HG03025 (cell line): ENCODE results near the gene GALNTL6.
A peak's percentile ranks its signal among the peaks of the same experiment; 100 is the strongest.
"Not testable (repeated sequence)": the region's sequence is repeated elsewhere in the genome, so short reads cannot be mapped to it uniquely, and the experiment has no call there.

Experiments
- ATAC-seq: cut with Tn5 transposase; IDR thresholded peaks from one replicate; pipeline ENCODE4 v1.9.1; 2021; ENCODE audit warnings: mild to moderate bottlenecking, moderate library complexity; ENCODE audit not compliant: unreplicated experiment, low FRiP score

The GALNTL6 gene

DNA sequence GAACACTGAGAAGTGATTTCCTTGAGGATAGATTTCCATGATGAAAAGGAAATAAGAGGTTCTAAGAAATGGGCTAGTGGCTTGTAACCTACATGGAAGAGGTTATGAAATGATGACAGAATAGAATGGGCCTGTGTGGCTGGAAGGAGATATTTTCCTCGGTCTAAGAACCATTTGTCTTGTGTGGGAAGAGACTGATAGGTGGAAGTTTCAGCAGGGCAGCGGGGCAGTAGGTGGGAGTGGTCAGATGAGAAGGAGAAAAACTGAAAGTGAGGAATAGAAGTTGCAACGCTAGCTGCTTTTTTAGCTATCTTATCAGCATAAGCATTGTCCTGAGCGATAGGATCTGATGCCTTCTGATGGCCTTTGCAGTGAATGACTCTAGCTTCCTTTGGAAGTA, 1144.0 kb downstream of the GALNTL6 start:
- ATAC-seq, result no peak

DNA sequence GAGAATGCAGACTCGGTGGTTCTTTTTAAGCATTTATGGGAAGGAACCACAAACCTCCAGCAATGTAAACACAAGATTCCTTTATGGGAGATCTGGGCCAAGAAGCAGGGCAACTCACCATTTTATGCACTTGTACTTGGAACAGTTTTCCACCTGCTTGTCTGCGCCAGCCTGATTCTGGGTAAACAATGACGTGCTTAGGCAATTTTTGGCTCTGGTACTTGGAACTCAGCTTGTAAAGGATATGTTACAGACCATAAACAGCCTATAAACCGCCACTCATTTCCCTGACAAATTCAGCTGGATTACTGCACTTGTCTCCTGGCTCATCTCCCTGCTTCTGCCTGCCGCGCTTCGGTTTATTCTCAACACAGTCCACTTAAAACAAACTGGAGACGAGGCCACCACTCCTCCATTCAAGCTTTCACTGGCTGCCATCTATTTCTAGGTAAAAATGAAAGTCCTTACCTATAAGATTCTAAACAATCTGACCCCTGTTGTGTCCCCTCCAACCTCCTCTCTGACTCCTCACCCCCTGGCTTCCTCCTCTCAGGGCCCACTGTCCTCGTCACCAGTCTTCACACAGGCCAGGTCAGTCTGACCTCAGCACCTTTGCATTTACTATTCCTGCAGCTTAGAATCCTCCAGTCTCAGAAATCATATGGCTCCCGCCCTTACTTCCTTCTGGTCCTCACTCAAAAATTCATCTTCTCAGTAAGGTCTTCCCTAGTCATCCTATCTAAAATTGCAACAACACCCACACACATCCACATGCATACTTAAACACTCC, 1149.6 kb downstream of the GALNTL6 start:
- ATAC-seq, result no peak

DNA sequence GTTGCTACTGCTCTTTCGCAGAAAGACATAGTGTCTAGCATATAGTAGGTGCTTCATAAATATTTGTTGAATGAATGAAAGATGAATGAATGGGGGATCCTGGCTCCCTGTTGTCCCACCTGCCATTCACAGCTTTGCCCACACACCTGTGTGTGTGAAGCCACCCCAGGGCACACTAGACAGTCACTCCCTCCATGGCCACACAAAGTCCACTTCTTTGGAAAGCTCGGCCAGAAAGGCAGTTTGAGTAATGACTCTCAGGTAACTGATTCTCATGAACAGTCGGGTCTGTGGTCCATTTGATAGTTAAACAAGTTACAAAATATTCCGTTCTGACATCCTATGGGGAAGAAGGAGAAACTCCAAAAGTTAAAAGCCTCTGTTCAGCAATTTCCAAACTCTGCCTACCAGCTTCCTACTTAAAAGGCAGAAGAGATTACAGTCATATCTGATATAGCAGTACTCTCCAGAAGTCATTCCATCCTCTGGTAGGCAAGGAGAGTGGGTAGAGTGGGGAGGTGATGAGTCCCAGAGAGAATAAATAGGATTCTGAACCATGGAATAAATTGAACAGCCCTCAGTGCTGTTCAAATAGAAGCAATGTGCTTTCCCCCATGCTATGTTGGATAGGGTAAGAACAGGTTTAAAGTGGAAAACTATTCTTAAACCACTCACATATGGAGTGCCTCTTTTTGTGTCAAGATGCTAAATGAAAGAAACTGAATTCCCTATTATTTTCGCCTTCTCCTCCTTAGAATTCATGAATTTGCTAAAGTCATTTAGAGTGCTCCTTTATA, 1150.5 kb downstream of the GALNTL6 start:
- no peak for ATAC-seq

DNA sequence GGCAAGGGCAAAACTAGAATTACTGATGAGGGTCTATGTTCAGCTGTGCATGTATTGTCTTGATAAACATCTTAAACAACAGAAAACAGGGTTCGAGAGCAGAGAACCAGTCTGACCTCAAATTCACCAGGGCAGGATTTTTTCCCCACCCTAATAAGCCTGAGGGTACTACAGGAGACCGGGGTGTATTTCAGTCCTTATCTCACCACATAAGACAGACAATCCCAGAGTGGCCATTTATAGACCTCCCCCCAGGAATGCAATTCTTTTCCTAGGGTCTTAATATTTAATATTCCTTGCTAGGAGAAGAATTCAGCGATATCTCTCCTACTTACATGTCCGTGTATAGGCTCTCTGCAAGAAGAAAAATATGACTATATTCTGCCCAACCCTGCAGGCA, 1157.0 kb downstream of the GALNTL6 start:
- ATAC-seq, result not testable (repeated sequence)

DNA sequence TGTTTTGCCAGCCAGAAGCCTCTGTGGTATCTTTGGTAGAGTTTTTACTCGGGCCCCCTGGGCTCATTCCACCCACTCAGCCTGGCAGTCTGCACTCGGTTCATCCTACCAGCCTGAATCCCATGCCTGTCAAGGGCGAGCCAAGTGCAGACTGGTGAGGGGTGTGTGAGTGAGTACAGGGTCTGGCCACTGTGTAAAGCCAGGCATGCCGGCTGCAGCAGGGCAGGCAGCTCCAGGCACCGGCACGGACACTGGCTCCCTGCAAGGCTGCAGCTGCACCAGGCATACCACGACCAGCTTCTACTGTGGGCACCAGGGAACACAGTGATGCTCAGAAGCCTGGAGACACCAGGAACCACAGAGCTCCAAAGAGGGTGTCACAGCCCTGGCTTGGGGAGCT, 1161.4 kb downstream of the GALNTL6 start:
- no peak for ATAC-seq

DNA sequence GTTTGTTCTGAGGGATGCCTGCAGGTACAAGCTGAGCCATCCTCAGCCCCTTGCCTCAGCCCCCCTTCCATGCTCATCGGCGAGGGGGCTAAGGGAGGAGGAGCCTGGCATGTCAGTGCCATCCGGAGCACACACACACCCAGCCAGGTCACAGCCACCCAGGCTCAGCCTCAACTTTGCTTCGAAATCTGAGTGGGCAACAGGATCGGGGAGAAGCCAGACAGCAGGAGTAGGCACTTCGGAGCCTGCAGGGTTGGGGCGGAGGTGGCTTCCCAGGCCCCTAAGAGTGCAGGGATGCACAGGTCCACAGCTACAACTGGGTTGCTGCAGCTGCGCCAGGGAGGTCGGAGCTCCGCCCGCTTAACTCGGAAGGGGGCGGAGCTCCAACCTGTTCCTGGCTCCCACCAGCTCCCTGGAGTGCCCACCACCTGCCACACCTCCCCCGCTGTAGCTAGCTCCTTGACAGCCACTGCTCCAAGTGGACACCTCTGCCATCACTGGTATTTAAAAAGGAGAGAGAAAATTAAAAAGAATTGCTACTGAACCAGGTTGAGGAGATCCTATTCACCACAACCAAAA, 1162.5 kb downstream of the GALNTL6 start:
- ATAC-seq, result no peak

DNA sequence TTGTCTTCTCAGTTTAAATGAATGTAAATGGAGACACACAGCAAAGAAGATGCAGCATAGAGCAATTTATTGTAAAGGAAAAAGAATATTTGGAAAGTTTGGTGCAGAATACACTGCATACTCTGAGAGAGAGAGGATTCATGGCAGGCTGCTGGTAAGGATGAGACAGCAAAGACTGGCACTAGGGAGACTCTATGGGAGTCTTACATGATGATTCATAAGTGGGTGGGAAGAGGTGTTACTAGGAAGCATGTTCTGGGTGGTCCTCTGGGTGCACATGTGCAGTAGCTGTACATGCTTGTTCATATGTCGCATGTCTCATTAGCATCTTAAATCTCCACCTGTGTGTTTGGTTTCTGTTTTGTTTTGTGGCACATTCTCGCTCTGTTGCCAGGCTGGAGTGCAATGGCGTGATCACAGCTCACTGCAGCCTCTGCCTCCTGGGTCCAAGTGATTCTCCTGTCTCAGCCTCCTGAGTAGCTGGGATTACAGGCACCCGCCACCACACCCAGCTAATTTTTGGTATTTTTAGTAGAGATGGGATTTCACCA, 1164.4 kb downstream of the GALNTL6 start:
- not testable (repeated sequence) for ATAC-seq

DNA sequence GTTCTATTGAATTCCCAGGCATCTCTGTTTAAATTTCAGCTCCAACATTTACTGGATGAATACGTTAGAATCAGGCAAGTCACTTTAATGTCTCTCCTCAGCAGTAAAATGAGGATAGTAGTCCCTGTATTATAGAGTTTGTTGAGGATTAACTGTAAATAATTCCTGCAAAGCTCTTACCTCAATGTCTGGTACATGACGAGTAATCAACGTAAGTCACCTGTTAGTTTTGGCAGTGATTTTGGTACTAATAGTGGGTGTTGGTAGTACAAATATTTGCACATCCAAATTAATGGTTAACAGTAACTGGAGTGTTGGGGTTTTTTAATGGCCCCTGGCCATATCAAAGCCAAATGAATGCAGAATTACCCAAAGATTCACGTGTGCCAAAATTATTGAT, 1165.6 kb downstream of the GALNTL6 start:
- ATAC-seq, result no peak

DNA sequence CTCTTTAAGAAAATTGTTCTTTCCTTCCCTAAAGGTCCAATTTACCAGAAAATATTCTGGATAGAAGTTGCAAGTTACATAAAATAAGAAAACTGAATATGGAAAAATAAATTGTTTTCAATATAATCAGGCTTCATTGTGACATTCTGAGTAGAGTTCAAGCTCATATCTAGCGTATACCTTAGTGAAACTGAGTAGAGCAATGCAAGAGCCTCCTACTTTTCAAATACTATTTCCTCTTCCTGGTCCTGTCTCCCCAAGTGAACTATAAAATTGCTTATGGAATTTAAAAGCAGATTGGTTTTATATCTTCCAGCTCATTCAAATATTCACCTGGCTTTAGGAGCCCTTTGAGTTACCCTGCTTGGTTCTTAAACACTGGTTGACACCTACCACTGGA, 1166.1 kb downstream of the GALNTL6 start:
- no peak for ATAC-seq

DNA sequence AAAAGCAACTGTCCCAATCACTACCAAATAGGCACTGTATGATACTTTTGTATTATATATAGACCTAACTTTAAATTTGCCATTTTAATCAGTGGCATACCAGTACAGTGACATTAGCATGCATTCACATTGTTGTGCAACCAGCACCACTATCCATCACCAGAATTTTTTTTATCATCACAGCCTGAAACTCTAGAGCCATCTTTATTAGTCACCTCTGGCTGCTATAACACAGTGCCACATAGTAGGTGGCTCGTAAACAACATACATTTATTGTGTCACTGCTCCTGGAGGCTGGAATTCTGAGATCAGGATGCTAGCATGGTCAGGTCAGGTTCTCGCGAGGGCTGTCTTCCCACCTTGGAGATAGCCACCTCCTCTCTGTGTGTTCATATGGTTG, 1167.0 kb downstream of the GALNTL6 start:
- ATAC-seq, result no peak

DNA sequence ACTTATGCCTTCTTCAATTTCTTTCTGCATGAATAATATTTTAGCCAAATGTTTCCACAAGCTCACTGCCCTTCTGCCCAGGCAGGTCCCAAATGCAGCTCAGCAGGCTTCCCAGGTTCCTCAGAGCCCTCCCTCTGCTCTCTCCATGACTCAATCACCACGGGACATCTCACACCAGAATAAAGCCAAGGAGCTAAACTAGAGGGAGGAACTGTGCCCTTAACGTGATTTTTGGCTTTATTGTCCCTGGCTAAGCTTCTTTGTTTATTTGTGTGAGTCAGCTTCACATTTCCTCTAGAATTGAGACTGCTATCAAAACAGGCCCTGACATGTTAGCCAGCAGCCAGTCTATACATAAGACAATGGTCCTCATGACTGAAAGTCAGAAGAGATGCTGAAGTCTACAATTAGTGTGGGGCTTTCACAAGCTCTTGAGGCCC, 1169.0 kb downstream of the GALNTL6 start:
- ATAC-seq, result no peak

DNA sequence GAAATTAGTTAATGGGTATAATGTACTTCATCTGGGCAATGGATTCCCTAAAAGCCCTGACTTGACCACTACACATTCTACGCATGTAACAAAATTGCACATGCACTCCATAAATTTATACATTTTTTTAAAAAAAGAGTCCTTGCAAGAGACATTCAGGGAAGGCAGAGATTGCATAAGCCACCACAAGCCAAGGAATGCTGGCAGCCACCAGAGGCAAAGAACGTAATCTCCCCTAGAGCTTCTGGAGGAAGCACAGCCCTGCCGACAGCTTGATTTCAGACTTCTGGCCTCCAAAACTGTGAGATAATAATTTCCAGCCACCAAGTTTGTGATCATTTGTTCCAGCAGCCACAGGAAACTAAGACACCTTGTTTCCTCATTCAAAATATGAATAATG, 1169.8 kb downstream of the GALNTL6 start:
- no peak for ATAC-seq

DNA sequence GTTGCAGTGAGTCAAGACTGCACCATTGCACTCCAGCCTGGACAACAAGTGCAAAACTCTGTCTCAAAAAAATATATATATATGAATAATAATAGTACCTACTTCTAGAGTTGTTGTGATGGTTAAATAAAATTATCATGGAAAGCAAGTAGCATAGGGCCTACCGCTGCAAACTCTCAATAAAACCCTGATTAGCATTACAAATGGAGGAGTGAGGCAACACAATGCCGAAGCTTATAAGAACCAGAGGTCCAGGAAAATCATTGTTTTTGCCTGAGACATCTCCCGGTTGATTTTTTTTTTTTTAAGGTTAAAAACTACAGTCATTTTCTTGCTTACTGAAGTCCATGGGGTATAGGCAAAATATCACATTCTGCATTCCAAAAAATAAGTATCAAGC, 1170.4 kb downstream of the GALNTL6 start:
- no peak for ATAC-seq

DNA sequence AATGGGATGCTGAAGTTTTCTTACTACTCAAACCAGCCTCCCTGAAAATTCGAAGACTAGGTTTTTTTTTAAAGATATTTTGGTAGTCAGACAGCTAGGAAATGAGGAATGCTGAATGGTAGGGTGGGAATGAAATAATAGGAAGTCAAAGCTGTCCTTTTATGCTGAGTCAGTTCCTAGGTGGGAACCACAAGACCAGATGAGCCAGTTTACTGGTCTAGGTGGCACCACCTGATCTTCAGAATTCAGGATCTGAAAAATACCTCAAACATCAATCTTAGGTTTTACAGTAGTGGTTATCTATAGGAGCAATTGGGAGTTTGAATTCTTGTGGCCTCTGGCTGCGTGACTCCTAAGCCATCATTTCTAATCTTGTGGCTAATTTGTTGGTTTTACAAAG, 1172.3 kb downstream of the GALNTL6 start:
- no peak for ATAC-seq

DNA sequence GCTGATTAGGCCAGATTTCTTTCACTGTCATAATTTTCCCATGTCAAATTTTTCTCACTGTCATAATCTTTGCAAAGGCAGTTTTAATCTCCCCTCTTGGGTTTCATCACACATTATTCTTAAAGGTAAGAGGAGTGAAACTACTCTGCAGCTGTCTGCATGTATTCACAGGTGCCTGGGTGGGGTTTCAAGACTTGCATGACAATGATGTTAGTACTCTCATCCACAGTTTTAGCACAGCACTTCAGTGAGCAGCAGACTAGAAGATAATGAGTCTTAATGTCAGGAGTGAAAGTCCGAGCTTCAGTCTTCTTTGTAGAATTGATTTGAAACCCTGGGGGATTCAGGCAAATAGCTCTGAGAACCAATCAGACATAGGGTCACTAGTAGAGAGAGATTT, 1172.9 kb downstream of the GALNTL6 start:
- ATAC-seq, result peak; percentile 98

DNA sequence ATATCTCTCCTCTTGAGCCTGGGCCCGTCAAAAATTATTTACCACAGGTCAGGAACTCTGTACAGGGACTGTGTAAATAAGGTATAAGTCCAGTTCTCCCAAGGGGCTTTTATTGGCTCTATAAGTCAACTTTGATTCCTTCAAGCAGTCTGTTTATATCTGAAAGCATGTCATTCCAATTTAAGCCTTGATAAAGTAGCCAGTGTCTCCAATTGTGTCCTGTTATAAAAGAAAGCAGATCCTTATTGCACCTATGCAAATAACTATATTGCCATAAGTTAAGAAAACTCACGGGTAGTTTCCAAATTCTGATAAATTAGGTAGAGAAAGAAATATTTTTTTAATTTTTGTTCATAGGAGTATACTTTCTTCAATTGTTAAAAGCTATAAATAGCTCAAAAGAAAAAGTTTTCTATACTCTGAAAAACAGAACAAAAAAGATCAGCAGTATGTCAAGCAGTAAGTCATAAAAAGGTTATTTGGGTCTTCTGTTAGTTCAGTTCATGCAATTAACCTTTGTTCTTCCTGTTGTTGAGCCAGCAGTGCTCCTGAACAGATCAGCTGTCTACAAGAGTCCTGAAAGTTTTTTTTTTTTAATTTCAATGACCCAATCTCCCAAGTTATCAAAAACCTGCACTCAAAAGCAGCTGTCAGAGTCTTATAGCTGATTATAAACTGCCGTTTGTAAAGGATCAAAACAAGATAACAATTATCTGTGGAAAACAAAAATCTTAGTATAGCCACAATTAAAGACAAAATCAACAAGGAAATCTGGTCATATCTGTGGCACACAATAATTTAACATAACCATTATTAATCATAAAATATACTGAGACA, 1177.0 kb downstream of the GALNTL6 start:
- ATAC-seq, result no peak

DNA sequence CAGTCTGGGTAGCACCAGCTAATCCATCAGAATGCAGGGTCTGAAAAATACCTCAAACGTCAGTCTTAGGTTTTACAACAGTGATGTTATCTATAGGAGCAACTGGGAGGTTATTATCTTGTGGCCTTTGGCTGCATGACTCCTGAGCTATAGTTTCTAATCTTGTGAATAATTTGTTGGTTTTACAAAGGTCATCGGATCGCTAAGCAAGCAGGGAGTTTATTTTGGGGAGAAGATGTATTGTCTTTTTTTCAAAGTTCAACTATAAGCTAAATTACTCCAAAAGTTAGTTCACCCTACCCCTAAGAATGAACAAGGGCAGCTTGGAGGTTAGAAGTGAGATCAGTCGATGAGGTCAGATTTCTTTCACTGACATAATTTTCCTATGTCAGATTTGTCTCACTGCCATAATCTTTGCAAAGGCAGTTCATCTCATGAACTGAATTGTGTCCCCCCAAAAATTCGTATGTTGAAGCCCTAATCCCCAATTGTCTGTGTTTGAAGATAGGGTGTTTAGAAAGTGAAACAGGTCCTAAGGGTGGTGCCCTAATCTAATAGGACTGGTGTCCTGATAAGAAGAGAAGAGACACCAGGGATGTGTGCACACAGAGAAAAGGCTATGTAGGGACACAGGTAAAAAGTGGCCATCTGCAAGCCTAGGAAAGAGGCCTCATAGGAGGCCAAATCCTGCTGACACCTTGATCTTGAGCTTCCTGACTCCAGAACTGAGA, 1179.6 kb downstream of the GALNTL6 start:
- ATAC-seq, result no peak

DNA sequence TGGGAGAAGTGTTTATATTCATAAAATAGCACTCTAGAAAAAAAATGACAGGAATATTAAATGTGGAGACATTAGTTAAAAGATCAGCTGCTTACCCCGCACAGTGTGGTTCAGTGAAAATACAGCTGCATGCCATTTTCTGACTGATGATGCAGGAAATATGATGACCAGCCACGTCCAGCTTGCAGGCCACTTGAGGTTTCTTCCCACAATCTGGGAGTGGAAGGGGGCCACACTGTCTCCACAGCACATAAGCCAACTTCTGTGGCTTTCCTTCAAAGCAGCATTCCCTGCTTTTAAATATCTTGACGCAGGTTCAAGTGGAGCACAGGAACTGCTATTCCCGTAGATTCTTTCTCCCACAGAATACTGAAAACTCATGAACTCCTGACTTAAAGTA, 1182.0 kb downstream of the GALNTL6 start:
- no peak for ATAC-seq

DNA sequence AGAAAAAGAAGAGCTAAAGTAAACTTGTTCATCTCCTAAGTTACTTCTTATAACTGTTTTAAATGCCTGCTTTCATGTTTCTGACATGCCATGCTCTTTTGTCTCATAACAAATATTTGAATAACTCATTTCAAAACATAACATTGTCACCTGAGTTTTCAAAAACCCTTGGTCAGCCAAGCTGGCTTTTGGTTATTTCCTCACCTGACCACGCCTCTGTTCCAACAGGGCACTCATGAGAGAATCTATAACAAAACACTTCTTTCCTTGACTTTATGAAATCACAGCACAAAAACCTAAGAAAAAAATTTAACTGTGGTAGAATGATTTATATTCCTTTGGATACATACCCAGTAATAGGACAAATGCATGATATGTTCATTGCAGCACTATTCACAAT, 1182.5 kb downstream of the GALNTL6 start:
- ATAC-seq, result no peak
